ENCODE measurements around the gene P2RX1.
"Not testable (repeated sequence)": the region's sequence is repeated elsewhere in the genome, so short reads cannot be mapped to it uniquely, and the experiment has no call there.

Gene P2RX1

GRCh38 chr17:3951420-3951819 lies 35.2 kb upstream of the P2RX1 start:
- DNase-seq, result no peak

- DNase-seq, result no peak
These were observed 34.7 kb upstream of the P2RX1 start for GRCh38 chr17:3951003-3951402.

- DNase-seq, result no peak
These were observed 34.3 kb upstream of the P2RX1 start for GRCh38 chr17:3950584-3950983.

- DNase-seq, result no peak
These were observed 33.2 kb upstream of the P2RX1 start for GRCh38 chr17:3949418-3949817.

- DNase-seq, result not testable (repeated sequence)
These were observed 32.3 kb upstream of the P2RX1 start for GRCh38 chr17:3948551-3948950.

- DNase-seq, result no peak
These were observed 31.1 kb upstream of the P2RX1 start for GRCh38 chr17:3947318-3947810.

GRCh38 chr17:3946711-3947235 lies 30.5 kb upstream of the P2RX1 start:
- DNase-seq, result no peak

- DNase-seq, result peak; percentile 16
These were observed 28.5 kb upstream of the P2RX1 start for GRCh38 chr17:3944485-3945388.

- DNase-seq, result no peak
These were observed 27.1 kb upstream of the P2RX1 start for GRCh38 chr17:3943240-3943891.

GRCh38 chr17:3940965-3941698 lies 24.9 kb upstream of the P2RX1 start:
- no peak for DNase-seq

GRCh38 chr17:3937359-3937758 lies 21.1 kb upstream of the P2RX1 start:
- no peak for DNase-seq

- no peak for DNase-seq
These were observed 19.6 kb upstream of the P2RX1 start for GRCh38 chr17:3935825-3936355.

GRCh38 chr17:3935140-3935542 lies 18.9 kb upstream of the P2RX1 start:
- DNase-seq, result peak; percentile 53

GRCh38 chr17:3929764-3930163 lies 13.5 kb upstream of the P2RX1 start:
- no peak for DNase-seq

GRCh38 chr17:3929181-3929580 lies 12.9 kb upstream of the P2RX1 start:
- DNase-seq, result no peak

- no peak for DNase-seq
These were observed 12.1 kb upstream of the P2RX1 start for GRCh38 chr17:3928406-3928805.

- no peak for DNase-seq
These were observed 11.5 kb upstream of the P2RX1 start for GRCh38 chr17:3927628-3928340.

GRCh38 chr17:3926860-3927627 lies 10.8 kb upstream of the P2RX1 start:
- DNase-seq, result no peak

GRCh38 chr17:3925684-3926485 lies 9.6 kb upstream of the P2RX1 start:
- no peak for DNase-seq

All from CD4-positive, alpha-beta T cell treated with Interleukin-17A for 4 hours (primary cell).